ENCODE data around the gene TTLL3.

The TTLL3 gene

GRCh38 chr3:9807981-9808344 is 2.1 kb upstream of the TTLL3 start:
- no peak for DNase-seq

- DNase-seq, result peak; percentile 4
These were observed 1.6 kb upstream of the TTLL3 start for GRCh38 chr3:9808345-9809037.

- DNase-seq, result no peak
These were observed 835 bp upstream of the TTLL3 start for GRCh38 chr3:9809239-9809614.

- no peak for DNase-seq
These were observed 340 bp downstream of the TTLL3 start for GRCh38 chr3:9810433-9810770.

- DNase-seq, result no peak
These were observed 784 bp downstream of the TTLL3 start for GRCh38 chr3:9810846-9811245.

GRCh38 chr3:9812870-9813483 is 2.9 kb downstream of the TTLL3 start:
- no peak for DNase-seq

GRCh38 chr3:9815986-9816385 is 5.9 kb downstream of the TTLL3 start:
- DNase-seq, result no peak

- DNase-seq, result no peak
These were observed 7.4 kb downstream of the TTLL3 start for GRCh38 chr3:9817436-9817835.

GRCh38 chr3:9818666-9819335 is 8.7 kb downstream of the TTLL3 start:
- DNase-seq, result no peak

- no peak for DNase-seq
These were observed 10.5 kb downstream of the TTLL3 start for GRCh38 chr3:9820543-9820942.

- DNase-seq, result no peak
These were observed 10.9 kb downstream of the TTLL3 start for GRCh38 chr3:9820946-9821345.

- no peak for DNase-seq
These were observed 15.5 kb downstream of the TTLL3 start for GRCh38 chr3:9825451-9826040.

- DNase-seq, result no peak
These were observed 16.9 kb downstream of the TTLL3 start for GRCh38 chr3:9826815-9827573.

GRCh38 chr3:9828801-9829755 is 19.0 kb downstream of the TTLL3 start:
- DNase-seq, result no peak

- no peak for DNase-seq
These were observed 21.2 kb downstream of the TTLL3 start for GRCh38 chr3:9831253-9831652.

- DNase-seq, result no peak
These were observed 23.0 kb downstream of the TTLL3 start for GRCh38 chr3:9833078-9833477.

- no peak for DNase-seq
These were observed 24.7 kb downstream of the TTLL3 start for GRCh38 chr3:9834520-9835380.

- no peak for DNase-seq
These were observed 27.9 kb downstream of the TTLL3 start for GRCh38 chr3:9837701-9838582.

- DNase-seq, result no peak
These were observed 28.8 kb downstream of the TTLL3 start for GRCh38 chr3:9838856-9839255.

- no peak for DNase-seq
These were observed 31.0 kb downstream of the TTLL3 start for GRCh38 chr3:9841015-9841414.

Data from NCI-H1436 (cell line).